GM12878 (cell line): ENCODE results near the gene EXOC4.

Experiments used
- CHD1 ChIP-seq: IDR thresholded peaks from 2 replicates; pipeline ENCODE4 v1.6.1; 2012; ENCODE audit warnings: low read depth, low read length, improper control_type of control experiment
- EGR1 ChIP-seq, 2 experiments: IDR thresholded peaks; 1 replicate in 1 of 2; 2 replicates in 1 of 2; pipeline ENCODE4 v1.6.1; 2011 to 2012; ENCODE audit warnings: low read depth in 2 of 2, low read length in 2 of 2, borderline replicate concordance in 1 of 2, mild to moderate bottlenecking in 1 of 2, moderate library complexity in 1 of 2
- POLR2A ChIP-seq: IDR thresholded peaks from 2 replicates; pipeline ENCODE4 v1.6.1; 2011; ENCODE audit warnings: low read depth, mild to moderate bottlenecking, low read length
- POLR2AphosphoS2 ChIP-seq: IDR thresholded peaks from 2 replicates; pipeline ENCODE4 v1.6.1; 2011; ENCODE audit warnings: low read depth, mild to moderate bottlenecking, low read length, improper control_type of control experiment, moderate library complexity
- RUNX3 ChIP-seq: IDR thresholded peaks from 2 replicates; pipeline ENCODE4 v1.6.1; 2012; ENCODE audit warnings: low read length, inconsistent platforms
- SUZ12 ChIP-seq: fragments of 200-600 bp; sonication (generic); IDR thresholded peaks from one replicate; pipeline ENCODE4 v1.6.1; 2018; ENCODE audit warnings: antibody characterized with exemption, mild to moderate bottlenecking; ENCODE audit not compliant: unreplicated experiment
- TF ChIP-seq, protein P1 (sequence below), 3 experiments: IDR thresholded peaks in 2 of 3; conservative IDR thresholded peaks in 1 of 3; 2 replicates each; pipeline ENCODE4 v1.5.1; 2011; ENCODE audit warnings: low read depth in 3 of 3, low read length in 3 of 3, mild to moderate bottlenecking in 3 of 3, control low read depth in 2 of 3, moderate library complexity in 2 of 3, inconsistent platforms in 1 of 3, mixed read lengths in 1 of 3; ENCODE audit not compliant: control insufficient read depth in 2 of 3, insufficient read depth in 1 of 3; ENCODE audit errors: extremely low read depth in 1 of 3

DNA sequence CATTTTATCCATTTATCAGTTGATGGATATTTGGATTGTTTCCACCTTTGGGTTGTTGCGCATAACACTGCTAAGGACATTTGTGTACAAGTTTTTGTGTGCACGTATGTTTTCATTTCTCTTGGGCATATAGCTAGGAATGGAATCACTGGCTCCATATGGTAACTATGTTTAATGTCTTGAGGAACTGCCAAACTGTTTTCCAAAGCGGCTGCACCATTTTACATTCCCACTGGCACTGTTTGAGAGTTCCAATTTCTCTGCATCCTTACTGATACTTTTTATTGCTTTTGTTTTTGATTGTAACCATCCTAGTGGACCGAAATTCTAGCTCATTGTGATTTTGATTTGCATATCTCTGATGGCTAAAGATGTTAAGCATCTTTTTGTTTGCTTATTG is 118.7 kb downstream of the EXOC4 start:
- no peak for TF ChIP-seq POLR2AphosphoS2
- no peak for TF ChIP-seq RUNX3
- TF ChIP-seq POLR2A = no peak
- TF ChIP-seq, protein P1, sequence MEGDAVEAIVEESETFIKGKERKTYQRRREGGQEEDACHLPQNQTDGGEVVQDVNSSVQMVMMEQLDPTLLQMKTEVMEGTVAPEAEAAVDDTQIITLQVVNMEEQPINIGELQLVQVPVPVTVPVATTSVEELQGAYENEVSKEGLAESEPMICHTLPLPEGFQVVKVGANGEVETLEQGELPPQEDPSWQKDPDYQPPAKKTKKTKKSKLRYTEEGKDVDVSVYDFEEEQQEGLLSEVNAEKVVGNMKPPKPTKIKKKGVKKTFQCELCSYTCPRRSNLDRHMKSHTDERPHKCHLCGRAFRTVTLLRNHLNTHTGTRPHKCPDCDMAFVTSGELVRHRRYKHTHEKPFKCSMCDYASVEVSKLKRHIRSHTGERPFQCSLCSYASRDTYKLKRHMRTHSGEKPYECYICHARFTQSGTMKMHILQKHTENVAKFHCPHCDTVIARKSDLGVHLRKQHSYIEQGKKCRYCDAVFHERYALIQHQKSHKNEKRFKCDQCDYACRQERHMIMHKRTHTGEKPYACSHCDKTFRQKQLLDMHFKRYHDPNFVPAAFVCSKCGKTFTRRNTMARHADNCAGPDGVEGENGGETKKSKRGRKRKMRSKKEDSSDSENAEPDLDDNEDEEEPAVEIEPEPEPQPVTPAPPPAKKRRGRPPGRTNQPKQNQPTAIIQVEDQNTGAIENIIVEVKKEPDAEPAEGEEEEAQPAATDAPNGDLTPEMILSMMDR (IDR thresholded peaks at IDR 0.05 in 2 of 3, conservative IDR thresholded peaks at IDR 0.05 in 1 of 3; ENCODE audit: control insufficient read depth in 2 of 3, extremely low read depth in 1 of 3, insufficient read depth in 1 of 3, low read depth in 3 of 3, low read length in 3 of 3) = no peak
- no peak for TF ChIP-seq EGR1 (IDR thresholded peaks at IDR 0.05; ENCODE audit: borderline replicate concordance in 1 of 2, low read depth in 2 of 2, low read length in 2 of 2)
- TF ChIP-seq CHD1 = no peak
- TF ChIP-seq SUZ12 = no peak
